Left lung (tissue), 10 donors: Measurements from ENCODE around the gene HPS3. TPM values are rescaled to one million over a fixed set of nuclear protein-coding genes. Genes with fewer than 3 reads are reported as not detected.

Experiments used
- ATAC-seq: fragments of 200-7000 bp; cut with Tn5 transposase; one replicate; pipeline ENCODE4 v1.9.1; 2020; ENCODE audit warnings: moderate library complexity
- DNase-seq, 4 donors: peaks; one replicate each; pipeline ENCODE4 v3.0.0-alpha.2; 2013 to 2020
- H3K27ac ChIP-seq, 2 donors: fragments of 200-600 bp; sonication (generic) in 1 of 2; one replicate each; pipeline versions ENCODE4 v1.5.0 to v1.8.0; 2020 to 2021
- H3K27me3 ChIP-seq, 2 donors: fragments of 200-600 bp; sonication (generic) in 1 of 2; one replicate each; pipeline versions ENCODE4 v1.5.0 to v1.8.0; 2020 to 2021
- H3K36me3 ChIP-seq, 2 donors: fragments of 200-600 bp; sonication (generic) in 1 of 2; one replicate each; pipeline versions ENCODE4 v1.5.0 to v1.8.0; 2020 to 2021
- H3K4me1 ChIP-seq, 2 donors: fragments of 200-600 bp; one replicate each; pipeline ENCODE4 v1.8.0; 2021
- H3K4me3 ChIP-seq, 2 donors: fragments of 200-600 bp; sonication (generic) in 1 of 2; one replicate each; pipeline versions ENCODE4 v1.5.0 to v1.8.0; 2020 to 2021; ENCODE audit warnings: mild to moderate bottlenecking in 1 of 2
- H3K9me3 ChIP-seq, 2 donors: fragments of 200-600 bp; sonication (generic) in 1 of 2; one replicate each; pipeline versions ENCODE4 v1.5.0 to v1.8.0; 2020 to 2021
- CTCF ChIP-seq, 2 donors: fragments of 200-600 bp; sonication (generic) in 1 of 2; IDR thresholded peaks; one replicate each; pipeline versions ENCODE4 v1.5.0 to v1.8.0; 2021; ENCODE audit warnings: antibody characterized with exemption in 2 of 2
- intact Hi-C, 2 donors: fragments of 100-400 bp; cut with DNase I; formaldehyde crosslinking; loops; one replicate each; pipeline versions ENCODE4 v1.11.2 to v1.14.2; 2022
- polyA plus RNA-seq, 6 donors: library from polyadenylated mRNA; unstranded; fragments of 120-200 nt; gene quantifications; one replicate each; pipeline ENCODE4 v1.2.1, GENCODE V29; 2013; ENCODE audit not compliant: insufficient read length in 6 of 6
- total RNA-seq, 2 donors: library from RNA; stranded (reverse); fragmentation: NEBNext Ultra II Directional; extraction: Animal tissue kit (Norgen Biotek cat#: 25700); gene quantifications; one replicate each; pipeline ENCODE4 v1.2.1, GENCODE V29; 2021
- donor health status: DM: no; HTN: yes; CAD: no.
- donor health status: DM: no; HTN: no; CAD: no.

The HPS3 gene
- total and polyA plus RNA-seq, 8 donors = 26.2 to 43.8 (median 33.6) TPM

GRCh38 chr3:149101641-149102040, 27.8 kb upstream of the HPS3 start:
- Histone ChIP-seq H3K4me3 (no peak overlapping the region), H3K27ac (no peak overlapping the region), H3K9me3 (no peaks in the 10 kb centered on the region), H3K36me3 (peaks cover 0 to 2% of the 10 kb centered on the region in 2 donors), H3K27me3 (no peaks in the 10 kb centered on the region), H3K4me1 (no peaks in the 10 kb centered on the region)
- TF ChIP-seq CTCF (IDR thresholded peaks at IDR 0.05) = no peak
- ATAC-seq (no peak), DNase-seq (no peak)
- intact Hi-C loops = no loop called here

GRCh38 chr3:149104484-149104883, 25.0 kb upstream of the HPS3 start:
- H3K27me3 ChIP-seq = no peaks in the 10 kb centered on the region
- peaks cover 0 to 2% of the 10 kb centered on the region in 2 donors for H3K36me3 ChIP-seq
- no peaks in the 10 kb centered on the region for H3K9me3 ChIP-seq
- intact Hi-C loops = no loop called here
- TF ChIP-seq CTCF (IDR thresholded peaks at IDR 0.05) = no peak
- no peak for ATAC-seq
- no peak overlapping the region for H3K27ac ChIP-seq
- DNase-seq = no peak
- no peak overlapping the region for H3K4me3 ChIP-seq
- no peaks in the 10 kb centered on the region for H3K4me1 ChIP-seq

DNA sequence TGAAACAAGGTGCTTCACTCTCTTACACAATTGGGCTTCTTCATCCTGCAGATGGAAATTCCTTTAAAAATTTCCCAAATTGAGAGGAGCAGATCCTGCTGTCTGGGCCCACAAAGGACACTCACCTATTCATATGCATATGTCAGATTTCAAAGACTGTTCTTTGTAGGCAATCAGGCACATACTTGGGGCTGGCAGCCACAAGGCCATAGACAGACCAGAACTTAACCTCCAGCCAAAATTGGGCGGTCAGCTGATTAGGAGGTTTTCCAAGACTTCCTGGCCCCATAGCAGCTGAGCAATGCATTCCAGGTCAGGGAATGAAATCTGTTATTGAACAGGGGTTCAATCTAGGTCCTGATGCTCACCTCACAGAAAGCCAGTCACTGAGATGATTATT, 15.0 kb upstream of the HPS3 start:
- Histone ChIP-seq H3K27ac (no peak overlapping the region), H3K4me3 (no peak overlapping the region), H3K36me3 (no peaks in the 10 kb centered on the region), H3K9me3 (peaks cover 0 to 4% of the 10 kb centered on the region in 2 donors), H3K27me3 (no peaks in the 10 kb centered on the region), H3K4me1 (no peaks in the 10 kb centered on the region)
- no peak for TF ChIP-seq CTCF (IDR thresholded peaks at IDR 0.05)
- ATAC-seq = no peak
- DNase-seq = no peak
- intact Hi-C loops = no loop called here

DNA sequence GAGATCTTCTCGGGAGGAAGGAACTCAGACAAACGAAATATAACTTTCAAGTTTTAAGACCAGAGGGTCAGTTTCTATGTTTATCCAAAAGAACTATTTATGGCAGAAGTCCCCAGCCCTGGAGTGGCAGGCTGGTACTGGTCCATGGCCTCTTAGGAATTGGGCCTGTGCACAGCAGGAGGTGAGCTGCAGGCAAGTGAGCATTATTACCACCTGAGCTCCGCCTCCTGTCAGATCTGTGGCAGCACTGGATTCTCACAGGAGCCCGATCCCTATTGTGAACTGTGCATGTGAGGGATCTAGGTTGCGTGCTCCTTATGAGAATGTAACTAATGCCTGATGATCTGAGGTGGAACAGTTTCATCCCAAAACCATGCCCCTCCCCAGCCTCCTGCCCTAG, 14.3 kb upstream of the HPS3 start:
- no peak for DNase-seq
- no peak for ATAC-seq
- H3K4me3 ChIP-seq = no peak overlapping the region

GRCh38 chr3:149118724-149119123, 10.7 kb upstream of the HPS3 start:
- intact Hi-C loops = loop anchor here in 1 of 2 donors (5.0 kb wide), 1 partner anchor 154 kb away; no protein-coding TSS in a partner anchor
- ATAC-seq = no peak
- Histone ChIP-seq H3K4me3 (no peak overlapping the region), H3K9me3 (no peaks in the 10 kb centered on the region), H3K4me1 (no peaks in the 10 kb centered on the region), H3K27ac (no peak overlapping the region), H3K36me3 (no peaks in the 10 kb centered on the region), H3K27me3 (no peaks in the 10 kb centered on the region)
- no peak for TF ChIP-seq CTCF (IDR thresholded peaks at IDR 0.05)
- no peak for DNase-seq

More for the DNA sequence above, 14.3 kb upstream of the HPS3 start:
- TF ChIP-seq CTCF (IDR thresholded peaks at IDR 0.05) = no peak
- Histone ChIP-seq H3K36me3 (no peaks in the 10 kb centered on the region), H3K4me1 (no peaks in the 10 kb centered on the region), H3K27ac (no peak overlapping the region), H3K9me3 (no peaks in the 10 kb centered on the region), H3K27me3 (no peaks in the 10 kb centered on the region)
- intact Hi-C loops = loop anchor here in 1 of 2 donors (5.0 kb wide), 1 partner anchor 157 kb away; no protein-coding TSS in a partner anchor
